Activated CD8-positive, alpha-beta memory T cell treated with anti-CD3 and anti-CD28 coated beads for 24 hours (primary cell): ENCODE results near the gene OAS2.

Experiments
- DNase-seq: peaks from one replicate; pipeline ENCODE4 v3.0.0-alpha.2; 2020

The OAS2 gene

GRCh38 chr12:113060336-113060960, 82.1 kb downstream of the OAS2 start:
- no peak for DNase-seq

- no peak for DNase-seq
Measured at GRCh38 chr12:113061061-113061694, 82.9 kb downstream of the OAS2 start.
